ENCODE data around the gene GRIK1.

The GRIK1 gene

DNA sequence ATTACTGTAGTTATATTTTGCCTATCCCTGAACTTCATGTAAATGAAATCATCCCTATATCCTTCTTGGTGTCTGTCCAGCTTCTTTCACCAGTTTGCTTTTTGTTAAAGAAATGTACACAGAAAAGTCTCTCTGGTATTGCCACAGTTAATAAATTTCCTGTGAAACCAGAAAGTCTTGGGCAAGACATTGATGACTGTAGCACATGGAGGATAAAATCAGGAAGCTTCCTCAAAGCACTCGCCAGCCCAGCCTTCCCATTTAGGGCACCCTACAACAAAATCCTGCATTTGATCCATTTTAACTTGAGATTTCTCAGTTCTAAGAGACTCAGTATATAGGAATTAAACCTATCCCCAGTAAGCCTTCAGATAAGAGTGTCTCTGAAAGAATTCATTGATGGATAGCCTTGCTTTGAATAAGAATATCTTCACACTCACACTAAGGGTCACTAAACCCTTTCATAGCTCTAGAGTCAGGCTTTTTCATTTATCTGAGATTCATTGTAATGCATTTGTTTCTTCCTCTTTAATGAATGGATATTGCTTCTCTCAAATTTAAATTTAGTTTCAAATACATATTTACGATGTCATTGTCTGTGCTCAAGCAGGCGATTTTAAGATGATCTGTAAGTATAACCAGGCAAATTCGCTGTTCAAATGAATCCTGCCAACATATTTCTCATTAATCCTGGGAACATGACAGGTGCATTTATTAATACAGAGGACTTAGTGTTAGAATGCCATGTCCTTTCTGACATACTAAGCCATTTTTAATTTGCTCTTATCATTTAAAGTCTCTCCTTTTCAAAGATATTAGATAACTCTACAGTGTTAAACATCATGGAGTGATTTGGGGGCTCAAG lies 153.1 kb downstream of the GRIK1 start:
- no peak for DNase-seq (ENCODE audit: low spot score)

DNA sequence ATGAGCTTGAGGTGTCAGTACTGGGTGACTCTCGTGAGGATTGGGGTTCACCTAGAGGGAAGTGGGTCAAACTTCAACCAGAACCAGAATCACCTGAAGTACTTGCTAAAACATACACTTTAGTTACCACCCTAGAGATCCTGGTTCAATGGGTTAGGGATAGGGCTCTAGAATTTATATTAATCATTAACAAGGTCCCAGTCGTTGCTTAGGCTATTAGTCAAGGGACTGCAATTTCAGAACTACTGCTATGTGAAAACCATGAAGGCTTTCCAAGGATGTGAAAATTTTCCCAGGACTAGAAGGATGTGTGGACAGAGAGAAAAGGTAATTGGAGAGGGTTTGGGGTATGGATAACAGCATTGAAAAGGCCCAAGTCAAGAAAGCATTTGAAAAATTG lies 162.6 kb downstream of the GRIK1 start:
- DNase-seq (ENCODE audit: low spot score), result no peak

DNA sequence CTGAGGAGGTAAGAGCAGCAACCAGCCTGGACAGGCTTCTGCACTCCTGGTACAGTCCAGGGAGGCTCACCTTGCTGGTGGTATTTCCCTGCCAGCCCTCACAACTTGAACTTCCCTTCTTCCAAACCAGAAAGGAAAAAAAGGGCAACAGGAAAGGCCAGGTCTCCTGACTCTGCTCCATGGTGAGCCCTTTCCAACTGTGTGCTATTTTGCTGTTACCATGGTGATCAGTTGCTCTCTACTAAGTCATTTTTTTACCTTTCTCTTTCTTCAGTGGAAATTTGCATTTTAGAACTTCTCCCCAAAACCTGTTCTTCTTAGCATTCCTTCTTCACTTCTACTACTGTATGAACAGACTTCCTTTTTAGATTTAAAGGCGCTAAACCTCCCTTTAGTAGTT lies 164.3 kb downstream of the GRIK1 start:
- no peak for DNase-seq (ENCODE audit: low spot score)

DNA sequence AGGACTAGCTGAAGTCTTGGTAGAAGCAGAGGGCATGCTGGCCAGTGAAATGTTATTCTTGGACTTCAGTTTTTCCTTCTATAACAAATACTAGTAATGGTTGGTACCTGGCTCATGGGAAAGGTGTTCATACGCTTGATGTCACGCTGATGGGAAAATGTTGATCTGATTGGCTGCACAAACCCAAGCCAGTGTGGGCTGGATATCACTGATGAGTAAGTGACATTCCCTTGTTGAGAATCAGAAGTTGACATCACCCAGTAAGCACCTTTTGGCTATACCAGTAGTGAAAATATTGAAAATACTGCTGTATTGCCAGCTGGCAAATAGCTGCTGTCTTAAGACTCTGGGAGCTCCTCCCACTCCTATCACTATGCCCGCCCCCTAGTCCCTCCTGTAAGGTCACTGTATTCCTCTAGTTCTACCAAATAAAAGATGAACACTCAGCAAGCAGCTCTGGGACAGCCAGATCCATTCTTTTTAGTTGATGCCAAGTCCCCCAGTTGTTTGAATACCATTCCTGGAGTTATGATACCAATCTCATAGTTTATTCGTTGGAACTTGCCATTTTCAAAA lies 168.2 kb downstream of the GRIK1 start:
- no peak for DNase-seq (ENCODE audit: low spot score)

DNA sequence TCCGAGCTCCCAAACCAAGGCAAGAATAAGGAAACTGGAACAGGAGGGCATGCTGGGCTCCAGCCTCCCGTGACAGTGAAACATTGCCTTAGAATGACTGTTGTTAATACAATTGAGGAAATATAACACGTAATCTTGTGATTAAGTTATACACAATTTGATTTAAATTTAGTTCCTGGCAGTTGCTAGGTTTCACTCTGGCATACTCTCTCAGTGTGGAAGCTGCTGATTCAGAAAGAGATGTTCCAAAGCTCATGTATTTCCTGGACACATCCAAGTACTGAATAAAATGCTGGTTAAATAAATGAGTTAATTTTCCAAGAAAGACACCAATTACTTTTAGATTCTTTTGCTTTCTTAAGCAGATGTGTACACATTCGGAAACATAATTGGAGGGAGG lies 176.1 kb downstream of the GRIK1 start:
- DNase-seq (ENCODE audit: low spot score), result no peak

DNA sequence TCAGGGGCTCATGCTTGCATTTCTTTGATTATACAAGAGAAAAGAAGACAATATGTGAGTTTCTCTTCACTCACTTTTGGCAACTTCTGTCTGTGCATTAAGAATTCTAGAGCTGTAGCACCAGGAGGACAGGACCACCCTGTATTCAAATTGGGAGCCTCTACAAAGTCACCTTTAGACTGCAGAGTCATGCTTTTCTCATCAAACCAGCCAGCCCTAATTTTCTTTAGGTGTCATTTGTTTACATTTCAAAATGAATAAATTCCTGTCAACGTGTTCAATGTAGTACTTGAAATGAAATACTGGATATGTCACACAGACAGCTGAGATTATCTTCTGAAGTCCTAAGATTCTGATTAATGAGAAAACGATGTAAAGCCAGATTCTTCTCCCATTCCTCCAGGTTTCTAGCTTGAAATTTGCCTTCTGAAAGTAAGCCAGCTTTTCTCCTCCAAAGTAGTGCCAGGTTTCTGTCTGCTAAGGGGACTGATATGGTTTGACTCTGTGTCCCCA lies 177.2 kb downstream of the GRIK1 start:
- no peak for DNase-seq (ENCODE audit: low spot score)

DNA sequence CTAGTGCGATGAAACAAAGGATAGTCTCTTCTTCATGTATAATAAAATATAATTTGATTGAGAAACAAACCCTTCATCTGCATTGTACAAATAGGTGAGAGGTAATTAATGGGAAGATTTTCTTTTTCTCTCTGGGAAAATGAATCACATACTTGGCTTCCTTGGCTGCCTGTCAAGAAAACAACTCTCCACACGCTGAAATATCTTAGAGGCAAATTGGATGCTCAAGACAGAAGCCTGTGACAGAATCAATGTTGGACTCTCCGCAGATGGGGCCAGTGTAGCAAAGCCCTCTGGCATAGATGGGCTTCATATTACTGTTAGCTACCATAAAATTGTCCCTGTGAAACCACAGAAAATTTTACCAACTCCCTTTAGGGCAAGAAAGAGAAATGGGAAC lies 186.6 kb downstream of the GRIK1 start:
- no peak for DNase-seq (ENCODE audit: low spot score)

DNA sequence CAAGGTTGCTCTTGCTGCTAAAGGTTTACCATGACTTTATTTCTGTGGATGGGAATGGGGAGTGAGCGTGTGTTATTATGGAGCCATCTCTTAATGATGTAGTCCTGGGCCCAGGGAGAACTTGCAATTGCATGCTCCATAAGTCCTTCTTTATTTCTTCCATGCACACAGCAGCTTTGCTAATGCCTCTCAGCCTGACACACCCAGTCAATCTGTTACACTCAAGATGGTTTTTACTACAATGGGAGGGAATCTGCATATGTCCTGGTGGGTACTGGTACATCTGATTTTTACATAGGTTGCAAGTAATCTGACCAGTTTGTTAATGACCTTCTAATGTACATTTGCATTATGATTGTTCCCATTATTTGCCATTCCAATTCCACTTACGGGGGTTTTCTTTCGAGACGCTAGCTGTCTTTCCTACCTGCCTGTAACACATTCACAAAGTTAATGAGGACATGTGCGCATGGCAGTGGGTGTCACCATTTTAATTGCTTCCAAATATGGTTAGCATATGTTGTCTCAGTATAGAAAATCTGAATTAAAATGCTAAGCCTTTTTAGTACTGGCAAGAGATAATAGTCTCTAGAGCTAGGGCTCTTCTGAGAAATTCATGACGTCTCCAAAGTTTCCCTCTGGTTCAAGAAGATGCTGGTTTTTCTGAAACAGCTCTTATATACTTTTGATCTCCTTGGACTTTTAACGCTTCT lies 188.2 kb downstream of the GRIK1 start:
- DNase-seq (ENCODE audit: low spot score), result no peak

DNA sequence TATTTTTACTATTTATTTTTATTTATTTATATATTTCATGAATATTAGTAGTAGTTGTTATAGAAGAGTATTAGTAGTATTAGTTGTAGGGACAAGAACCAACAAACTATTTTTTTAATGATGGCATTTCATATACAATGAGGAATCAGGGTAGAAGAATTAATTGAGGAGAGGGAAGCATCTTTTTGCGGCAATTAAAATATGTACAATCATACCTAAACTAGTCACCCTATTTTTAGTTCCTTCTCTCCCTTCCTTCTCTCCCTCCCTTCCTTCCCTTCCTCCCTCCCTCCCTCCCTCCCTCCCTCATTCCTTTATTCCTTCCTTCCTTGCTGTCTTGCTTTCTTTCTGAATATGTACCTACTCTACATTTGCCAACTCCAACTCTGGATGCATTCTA lies 189.8 kb downstream of the GRIK1 start:
- DNase-seq (ENCODE audit: low spot score), result no peak

DNA sequence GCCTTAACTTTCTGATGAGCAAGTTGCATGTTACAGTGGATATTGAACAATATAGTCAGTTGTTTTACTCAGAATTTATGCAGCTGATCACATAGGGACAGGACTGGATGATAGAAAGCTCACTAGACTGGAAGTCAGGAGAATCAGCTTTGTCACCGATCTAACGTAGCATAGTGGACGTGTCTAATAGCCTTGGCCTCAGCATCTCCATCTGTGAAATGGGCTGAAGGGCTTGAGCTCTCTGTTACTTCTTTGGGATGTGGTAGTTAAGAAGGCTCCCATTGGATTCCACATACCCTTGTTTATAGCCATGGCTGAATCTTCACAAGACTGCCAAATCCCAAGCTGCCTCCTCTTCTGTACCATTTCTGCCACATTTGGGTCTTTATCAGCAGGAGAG lies 190.6 kb downstream of the GRIK1 start:
- DNase-seq (ENCODE audit: low spot score), result no peak

DNA sequence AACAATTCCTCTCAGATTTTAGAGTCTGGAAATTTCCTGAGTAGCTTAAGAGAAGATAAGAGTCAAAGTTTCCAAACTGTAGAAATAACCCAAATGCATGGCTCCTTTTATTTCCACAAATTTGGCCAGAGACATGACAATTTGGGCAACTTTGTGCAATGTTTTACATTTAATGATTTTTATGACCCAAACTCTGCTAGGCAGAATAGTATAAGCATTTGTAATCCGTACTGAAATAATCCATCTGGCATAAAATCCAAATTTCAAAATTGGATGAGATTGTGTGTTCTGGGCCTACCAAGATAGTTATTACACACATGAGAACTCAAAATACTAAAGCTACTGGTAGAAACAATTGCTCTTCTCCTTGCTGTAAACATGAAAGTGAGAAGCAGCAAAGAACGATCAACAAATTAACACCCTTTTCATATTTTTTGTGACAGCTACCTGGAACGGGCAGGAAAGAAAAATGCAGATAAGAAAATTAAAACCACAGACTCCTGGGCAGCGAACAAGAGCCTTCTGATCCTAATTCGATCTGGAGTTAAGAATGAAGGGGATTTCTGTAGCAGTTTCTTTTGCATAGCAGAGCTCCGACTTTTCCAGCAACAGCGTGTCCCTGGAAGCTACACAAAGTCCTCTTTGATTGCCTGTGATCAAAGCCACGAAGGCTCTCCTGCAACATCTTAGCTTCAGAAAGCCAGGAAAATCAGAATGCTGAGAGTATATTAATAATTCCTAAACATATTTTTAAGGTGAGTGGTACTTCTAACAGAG lies 191.2 kb downstream of the GRIK1 start:
- DNase-seq (ENCODE audit: low spot score), result no peak

DNA sequence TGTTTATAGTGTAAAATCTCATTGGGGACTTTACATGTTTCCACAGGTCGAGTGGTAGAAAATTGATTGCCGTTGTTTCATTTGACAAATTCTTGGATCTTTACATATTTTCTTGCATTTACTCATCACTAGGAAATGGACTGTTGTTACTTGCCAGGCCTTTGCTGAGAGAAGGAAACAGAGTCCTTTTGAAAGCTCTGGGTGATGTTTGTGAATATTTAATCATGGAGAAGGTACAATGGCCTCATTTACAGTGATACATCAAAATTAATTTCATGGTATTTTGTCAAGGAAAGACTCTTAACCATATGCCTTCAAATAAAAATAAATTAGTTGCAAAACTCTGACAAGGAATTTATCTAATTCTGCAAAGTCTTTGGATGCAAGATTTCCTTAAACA lies 198.0 kb downstream of the GRIK1 start:
- no peak for DNase-seq (ENCODE audit: low spot score)

DNA sequence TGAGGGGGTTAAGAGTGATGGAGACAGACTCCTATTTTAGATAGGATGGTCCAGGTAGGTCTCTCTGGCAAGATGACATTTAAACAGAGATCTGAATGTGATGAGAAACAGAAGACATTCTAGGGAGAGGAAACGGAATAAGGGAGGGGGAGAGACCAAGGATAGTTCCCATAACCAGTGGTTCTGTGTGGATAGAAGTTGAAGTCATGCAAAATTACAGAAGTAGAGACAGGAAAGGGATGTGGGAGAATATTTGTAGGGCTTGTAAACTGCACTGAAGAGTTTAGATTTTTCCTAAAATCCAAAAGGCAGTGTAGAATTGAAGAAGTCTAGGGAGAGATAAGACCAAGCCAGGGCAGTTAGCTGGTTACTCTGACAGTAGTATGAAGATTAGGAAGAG lies 200.6 kb downstream of the GRIK1 start:
- no peak for DNase-seq (ENCODE audit: low spot score)

DNA sequence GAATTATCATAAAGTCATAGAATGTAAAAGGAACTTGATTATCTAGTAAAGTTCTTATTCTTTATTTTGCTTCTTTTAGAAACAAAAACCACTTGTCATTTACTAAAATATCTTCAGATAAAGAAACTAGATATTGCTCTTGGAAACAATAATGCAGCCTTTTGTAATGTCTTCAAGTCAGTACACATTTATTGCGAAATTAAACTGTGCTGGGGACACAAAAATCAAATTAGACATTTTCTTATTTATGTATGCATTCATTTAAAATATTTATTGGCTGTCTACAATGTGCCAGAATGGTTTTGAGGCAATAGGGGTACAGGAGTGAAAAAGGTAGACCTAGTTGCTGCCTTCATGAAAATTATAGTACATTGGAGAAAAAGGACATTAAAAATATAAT lies 201.1 kb downstream of the GRIK1 start:
- DNase-seq (ENCODE audit: low spot score), result no peak

DNA sequence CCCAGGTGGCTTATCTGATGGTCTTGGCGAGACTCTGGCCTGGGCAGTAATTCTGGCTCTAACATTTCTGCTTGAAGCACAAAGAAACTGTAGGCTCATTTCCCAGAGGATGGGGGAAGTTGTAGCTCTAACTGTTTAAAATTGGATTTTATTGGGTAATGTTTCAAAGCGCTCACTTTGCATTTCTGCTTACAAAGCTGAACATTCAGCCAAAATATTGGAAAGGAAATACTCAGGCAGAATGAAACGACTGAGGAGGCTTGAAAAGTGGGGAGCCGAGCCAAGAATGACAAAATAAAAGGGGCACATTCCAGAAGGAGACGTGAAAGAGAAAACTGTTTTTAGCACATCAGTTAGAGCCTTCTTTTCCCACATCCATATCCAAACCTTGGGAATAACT lies 202.6 kb downstream of the GRIK1 start:
- DNase-seq (ENCODE audit: low spot score), result no peak

DNA sequence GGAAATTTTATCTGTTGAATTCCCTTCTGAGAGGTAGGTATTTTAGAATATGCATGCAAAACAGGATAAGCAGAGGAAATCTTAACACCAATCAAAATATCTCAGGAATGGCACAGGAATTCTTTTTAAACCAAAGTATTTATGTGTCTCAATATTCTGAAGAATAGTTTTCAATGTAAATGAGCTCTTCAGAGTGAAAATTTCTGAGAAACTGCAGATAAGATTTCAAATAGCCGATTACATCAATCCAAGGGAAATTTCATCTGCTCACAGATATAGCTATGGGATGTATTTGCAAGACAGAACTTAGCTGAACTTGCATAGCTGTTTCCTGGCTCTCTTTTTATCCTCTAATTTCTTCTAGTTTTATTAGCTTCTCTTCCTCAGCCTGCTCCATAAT lies 209.5 kb downstream of the GRIK1 start:
- DNase-seq (ENCODE audit: low spot score), result no peak

DNA sequence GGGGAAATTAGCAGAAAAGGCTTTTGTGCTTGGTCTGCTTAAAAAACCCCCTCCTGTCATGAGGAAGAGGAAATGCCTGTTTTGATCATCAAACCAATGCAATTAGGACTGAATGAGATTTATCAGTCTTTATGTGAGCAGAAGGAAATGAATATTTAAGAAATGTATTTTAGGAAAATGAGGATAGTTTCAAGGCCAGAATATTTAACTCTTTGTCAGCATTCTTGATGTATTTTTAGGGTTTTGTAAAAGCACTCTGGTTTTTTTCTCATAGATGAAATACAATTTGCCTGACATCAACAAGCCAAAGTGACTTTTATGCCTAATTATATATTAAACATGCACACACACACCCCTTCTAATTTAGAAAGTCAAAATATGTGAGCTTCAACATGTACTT lies 213.8 kb downstream of the GRIK1 start:
- DNase-seq (ENCODE audit: low spot score), result no peak

DNA sequence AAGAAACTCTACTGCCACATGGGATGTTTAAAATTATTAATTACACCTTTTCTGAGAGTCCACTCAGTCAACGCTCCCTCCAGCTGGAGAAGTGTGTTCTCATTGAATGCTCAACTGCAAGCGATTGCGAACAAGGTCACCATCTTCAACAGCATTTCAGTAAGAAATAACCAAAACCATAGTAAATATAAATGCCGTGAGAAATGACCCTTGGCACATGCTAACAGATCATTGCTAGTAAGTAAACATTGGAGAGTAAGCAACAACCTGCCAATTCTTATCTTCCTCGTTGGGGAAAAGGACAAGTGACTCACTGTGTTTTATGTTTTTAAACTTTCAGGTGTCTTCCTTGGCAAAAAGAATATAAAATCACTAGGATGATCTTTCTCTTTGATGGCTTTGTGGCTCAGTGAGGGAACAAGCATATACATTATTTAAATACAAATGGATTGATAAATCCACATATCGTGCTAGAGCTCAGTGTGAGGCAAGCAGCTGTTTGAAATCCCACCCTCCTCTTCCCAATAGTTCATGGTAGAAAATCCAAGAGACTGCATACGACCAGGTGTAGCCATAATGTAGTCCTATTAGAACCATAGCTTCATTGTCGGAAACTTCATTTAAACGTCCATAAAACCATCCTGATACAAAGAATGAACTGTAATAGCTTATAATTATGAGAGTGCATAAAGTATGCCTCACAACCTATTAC lies 214.6 kb downstream of the GRIK1 start:
- DNase-seq (ENCODE audit: low spot score), result no peak

DNA sequence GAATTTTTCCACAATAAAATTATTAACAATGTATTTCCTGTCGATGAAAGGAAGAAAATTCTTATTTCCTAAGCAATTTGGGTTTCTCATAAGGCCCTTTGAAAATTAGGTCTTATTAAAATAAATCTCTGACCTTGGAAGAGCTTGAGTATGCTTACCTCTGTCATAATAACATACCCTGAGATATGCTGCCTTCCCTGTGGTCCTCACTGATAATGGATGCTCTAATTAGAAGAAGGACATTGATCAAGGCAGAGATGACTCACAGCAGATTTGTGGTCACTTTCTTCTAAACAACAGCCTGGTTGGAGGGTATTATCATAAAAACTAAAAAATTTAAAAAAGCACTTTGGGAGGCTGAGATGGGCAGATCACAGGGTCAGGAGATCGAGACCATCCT lies 217.8 kb downstream of the GRIK1 start:
- no peak for DNase-seq (ENCODE audit: low spot score)

DNA sequence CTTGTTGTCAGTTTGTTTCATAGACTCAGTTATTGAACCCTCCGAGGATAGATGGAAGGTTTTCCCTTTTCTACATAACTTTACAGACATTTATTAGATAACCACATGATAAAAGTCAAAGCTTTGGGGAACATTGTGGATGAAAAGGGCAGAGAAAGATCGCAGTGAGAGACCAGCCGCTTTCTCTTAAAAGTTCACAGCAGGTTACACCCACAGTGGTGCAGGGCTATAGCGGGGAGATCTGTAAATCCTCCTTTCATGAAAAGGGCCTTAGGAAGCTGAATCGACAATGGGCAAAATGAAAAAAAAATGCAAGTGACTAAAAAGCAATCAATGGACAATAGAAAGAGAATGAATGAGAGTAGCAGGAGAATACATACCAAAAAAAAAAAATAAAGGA lies 218.6 kb downstream of the GRIK1 start:
- no peak for DNase-seq (ENCODE audit: low spot score)

DNA sequence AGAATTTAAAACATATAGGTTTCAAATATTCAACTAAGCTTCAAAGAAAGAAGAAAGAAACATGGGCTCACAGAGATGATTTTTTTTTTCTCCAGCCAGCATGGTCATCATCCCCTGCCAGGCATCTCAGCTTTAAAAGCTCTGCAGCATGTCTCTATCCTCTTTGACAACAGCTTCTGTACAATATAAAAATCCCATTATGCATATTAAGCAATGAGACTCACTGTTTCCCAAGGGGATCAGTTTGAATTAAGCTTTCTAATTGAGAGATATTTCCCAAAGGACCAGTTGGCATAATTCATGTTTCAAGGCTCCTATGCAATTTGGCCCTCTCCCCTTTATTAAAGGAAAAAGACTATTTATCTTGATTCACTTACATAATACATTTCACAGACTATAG lies 220.3 kb downstream of the GRIK1 start:
- DNase-seq (ENCODE audit: low spot score), result no peak
